Measurements from ENCODE around the gene FNDC1.

- no peak for TF ChIP-seq CTCF (IDR thresholded peaks at IDR 0.05 in 2 of 3, conservative IDR thresholded peaks at IDR 0.05 in 1 of 3; ENCODE audit: control insufficient read depth in 2 of 3, extremely low read depth in 1 of 3, insufficient read depth in 1 of 3, low read depth in 3 of 3, low read length in 3 of 3)
- TF ChIP-seq TAF1 (IDR thresholded peaks at IDR 0.05; ENCODE audit: borderline replicate concordance, low read depth, low read length): no peak
- no peak for TF ChIP-seq POLR2A (IDR thresholded peaks at IDR 0.05; ENCODE audit: low read depth, low read length)
- no peak for TF ChIP-seq KDM1A (IDR thresholded peaks at IDR 0.05; ENCODE audit: borderline replicate concordance)
- TF ChIP-seq ZNF384 (IDR thresholded peaks at IDR 0.05; ENCODE audit: borderline replicate concordance, low read depth, low read length): no peak
- TF ChIP-seq ATF3 (IDR thresholded peaks at IDR 0.05; ENCODE audit: borderline replicate concordance, extremely low read depth, low read depth, low read length): no peak
- TF ChIP-seq SRF (IDR thresholded peaks at IDR 0.05; ENCODE audit: low read depth in 2 of 2, low read length in 2 of 2): no peak
Observed at GRCh38 chr6:159307246-159307790, 138.1 kb downstream of the FNDC1 start.
